ENCODE results near the gene EFR3B.

The EFR3B gene

GRCh38 chr2:25035537-25036220 lies 6.2 kb upstream of the EFR3B start:
- no peak for DNase-seq

GRCh38 chr2:25036221-25036559 lies 5.7 kb upstream of the EFR3B start:
- DNase-seq = no peak

GRCh38 chr2:25039126-25039525 lies 2.8 kb upstream of the EFR3B start:
- no peak for DNase-seq

GRCh38 chr2:25041307-25041927 lies 459 bp upstream of the EFR3B start:
- peak; percentile 27 to 29 for DNase-seq

GRCh38 chr2:25042321-25043240 lies 705 bp downstream of the EFR3B start:
- peak; percentile 17 to 20 for DNase-seq

GRCh38 chr2:25043241-25043867 lies 1.5 kb downstream of the EFR3B start:
- DNase-seq = peak; percentile 55 to 61

- DNase-seq = no peak
Observed at GRCh38 chr2:25044011-25044410, 2.1 kb downstream of the EFR3B start.

GRCh38 chr2:25044990-25045389 lies 3.1 kb downstream of the EFR3B start:
- DNase-seq = peak in 1 of 2 donors; percentile 16

GRCh38 chr2:25049422-25049821 lies 7.5 kb downstream of the EFR3B start:
- no peak for DNase-seq

- DNase-seq = no peak
Observed at GRCh38 chr2:25050128-25050527, 8.3 kb downstream of the EFR3B start.

GRCh38 chr2:25053041-25053440 lies 11.2 kb downstream of the EFR3B start:
- no peak for DNase-seq

GRCh38 chr2:25054720-25055119 lies 12.8 kb downstream of the EFR3B start:
- no peak for DNase-seq

GRCh38 chr2:25055376-25055920 lies 13.6 kb downstream of the EFR3B start:
- DNase-seq = no peak

GRCh38 chr2:25056098-25056821 lies 14.4 kb downstream of the EFR3B start:
- DNase-seq = no peak

GRCh38 chr2:25062511-25062917 lies 20.6 kb downstream of the EFR3B start:
- DNase-seq = no peak

- no peak for DNase-seq
Observed at GRCh38 chr2:25063876-25064660, 22.2 kb downstream of the EFR3B start.

GRCh38 chr2:25065768-25066167 lies 23.9 kb downstream of the EFR3B start:
- no peak for DNase-seq

GRCh38 chr2:25066455-25066854 lies 24.6 kb downstream of the EFR3B start:
- no peak for DNase-seq

- DNase-seq = no peak
Observed at GRCh38 chr2:25068217-25068616, 26.3 kb downstream of the EFR3B start.

- DNase-seq = no peak
Observed at GRCh38 chr2:25071966-25072365, 30.1 kb downstream of the EFR3B start.

- no peak for DNase-seq
Observed at GRCh38 chr2:25072606-25073005, 30.7 kb downstream of the EFR3B start.

Data from stimulated activated CD4-positive, alpha-beta T cell treated with anti-CD3 and anti-CD28 coated beads, Interleukin-2, amount 100 ng/mL, for 24 hours (primary cell).